A549 treated with GW870086 at 1 μM for 4 hours (cell line): ENCODE results near the gene WNT9A. TPM values are rescaled to one million over a fixed set of nuclear protein-coding genes. Genes with fewer than 3 reads are reported as not detected.

ENCODE experiments used
- total RNA-seq: library from RNA; stranded (reverse); fragments of 200-300 nt; extraction: Qiagen RNA extraction; gene quantifications from 5 replicates; pipeline ENCODE4 v1.2.3, GENCODE V29; 2022; ENCODE audit warnings: low read depth

The WNT9A gene
- 6.1 to 8.5 TPM (median 7.8 TPM) in 5 replicates for total RNA-seq

GRCh38 chr1:227947676-227948492 is at the start of gene WNT9A:
WNT9A (minus strand) TSS chr1:227947932; CDS start chr1:227947887, 45 bp downstream.

Other genes with a start within 250 kb of the WNT9A start
- 25.0 to 31.1 TPM (median 29.9 TPM) in 5 replicates for gene JMJD4, start 212.6 kb downstream of the WNT9A start, total RNA-seq
- gene SNAP47, start 212.5 kb downstream of the WNT9A start, total RNA-seq: 27.1 to 29.3 TPM (median 28.1 TPM) in 5 replicates
- not detected in 5 replicates for gene PRSS38, start 132.3 kb downstream of the WNT9A start, total RNA-seq
- gene WNT3A, start 59.1 kb upstream of the WNT9A start, total RNA-seq: not detected in 5 replicates
- gene ARF1, start 134.8 kb upstream of the WNT9A start, total RNA-seq: 382 to 459 TPM (median 447 TPM) in 5 replicates
- 31.1 to 39.4 TPM (median 36.5 TPM) in 5 replicates for gene C1orf35, start 155.4 kb upstream of the WNT9A start, total RNA-seq
- 76.3 to 85.4 TPM (median 82.1 TPM) in 5 replicates for gene MRPL55, start 161.4 kb upstream of the WNT9A start, total RNA-seq
- gene GUK1, start 192.3 kb upstream of the WNT9A start, total RNA-seq: 135 to 151 TPM (median 145 TPM) in 5 replicates
- gene GJC2, start 202.0 kb upstream of the WNT9A start, total RNA-seq: 0.17 to 0.53 TPM (median 0.40 TPM) in 5 replicates
- gene IBA57, start 217.9 kb upstream of the WNT9A start, total RNA-seq: 3.7 to 6.1 TPM (median 5.5 TPM) in 5 replicates